K562 treated with DMSO at 1 percent for 24 hours (cell line): Measurements from ENCODE around the gene FAXDC2. TPM values are rescaled to one million over a fixed set of nuclear protein-coding genes. Genes with fewer than 3 reads are reported as not detected.

Source experiments
- total RNA-seq: library from RNA; unstranded; fragments of 300-600 nt; gene quantifications from 2 replicates; pipeline ENCODE4 v1.2.3, GENCODE V29; 2022; ENCODE audit warnings: low read depth; ENCODE audit not compliant: insufficient read depth

Gene FAXDC2
- total RNA-seq = 18.4 and 19.5 TPM in 2 replicates

GRCh38 chr5:154850255-154851062 is at the start of gene FAXDC2:
FAXDC2 (minus strand) TSS chr5:154850603; CDS start chr5:154838178, 12,425 bp downstream.

DNA sequence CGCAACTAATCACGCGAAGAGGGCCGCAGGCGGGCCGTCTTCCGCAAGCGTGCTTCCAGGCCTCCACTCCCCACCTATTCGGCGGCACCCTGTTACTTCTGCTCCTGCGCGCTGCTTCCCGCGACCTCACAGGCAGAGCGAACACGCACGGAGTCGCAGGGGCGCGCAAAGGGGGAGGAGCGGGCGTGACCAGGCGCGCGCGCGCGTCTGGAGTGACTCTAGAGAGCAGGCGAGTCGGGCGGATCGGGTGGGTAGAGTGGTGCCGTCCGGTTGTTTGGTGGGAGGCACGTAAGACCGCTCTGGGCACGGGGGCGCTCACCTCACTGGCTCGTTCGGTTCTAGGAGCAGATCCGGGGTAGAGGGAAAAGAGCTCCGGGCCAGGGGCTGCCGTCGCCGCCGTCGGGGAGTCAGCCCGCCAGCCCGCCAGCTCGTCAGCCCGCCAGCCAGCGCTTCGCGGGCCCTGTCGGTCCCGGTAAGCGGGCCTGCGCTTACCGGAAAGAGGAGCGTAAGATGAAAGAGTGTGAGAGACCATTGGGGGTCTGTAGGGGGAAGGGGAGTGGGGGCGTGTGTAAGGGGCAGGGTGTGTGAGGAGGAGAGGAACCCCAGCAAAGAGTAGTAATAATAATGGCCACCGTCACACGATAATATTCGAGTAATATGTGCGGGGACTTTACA is 8.0 kb upstream of the FAXDC2 start, which contains the start of gene CNOT8:
Gene CNOT8 (plus strand): TSS at position 331 of the 675 bp plus-strand sequence. CDS start 4,652 bp downstream, outside the sequence.

Other genes starting within 250 kb of the FAXDC2 start
- 79.3 and 81.9 TPM in 2 replicates for gene LARP1, start 95.2 kb downstream of the FAXDC2 start, total RNA-seq
- gene CNOT8, start 8.0 kb upstream of the FAXDC2 start, total RNA-seq = 39.3 and 54.1 TPM in 2 replicates
- gene GEMIN5, start 87.6 kb upstream of the FAXDC2 start, total RNA-seq = 8.3 and 9.1 TPM in 2 replicates
- 47.1 and 55.0 TPM in 2 replicates for gene MRPL22, start 90.5 kb upstream of the FAXDC2 start, total RNA-seq
- 0.07 TPM in 1 of 2 replicates, not detected in the other for gene KIF4B, start 163.2 kb upstream of the FAXDC2 start, total RNA-seq